Heart right ventricle (tissue), 16 donors: ENCODE data around the gene RPL27A. TPM values are rescaled to one million over a fixed set of nuclear protein-coding genes. Genes with fewer than 3 reads are reported as not detected.
A peak's percentile ranks its signal among the peaks of the same experiment; 100 is the strongest.

Experiments
- ATAC-seq, 8 donors: fragments of 200-7000 bp; cut with Tn5 transposase; one replicate each; pipeline ENCODE4 v1.9.1; 2020; ENCODE audit warnings: mild to moderate bottlenecking in 8 of 8, moderate library complexity in 8 of 8, moderate number of reproducible peaks in 1 of 8
- DNase-seq, 2 donors: peaks; one replicate each; pipeline ENCODE4 v3.0.0-alpha.2; 2020
- H3K27ac ChIP-seq, 10 donors: fragments of 200-600 bp; sonication (generic) in 2 of 10; one replicate each; pipeline versions ENCODE4 v1.5.0 to v1.8.0; 2020 to 2022; ENCODE audit warnings: mild to moderate bottlenecking in 3 of 10
- H3K27me3 ChIP-seq, 7 donors: fragments of 200-600 bp; one replicate each; pipeline ENCODE4 v1.8.0; 2021 to 2022; ENCODE audit warnings: mild to moderate bottlenecking in 2 of 7
- H3K36me3 ChIP-seq, 9 donors: fragments of 200-600 bp; sonication (generic) in 1 of 9; one replicate each; pipeline versions ENCODE4 v1.5.0 to v1.8.0; 2020 to 2022; ENCODE audit warnings: mild to moderate bottlenecking in 2 of 9
- H3K4me1 ChIP-seq, 9 donors: fragments of 200-600 bp; sonication (generic) in 1 of 9; one replicate each; pipeline versions ENCODE4 v1.5.0 to v1.8.0; 2020 to 2022; ENCODE audit warnings: mild to moderate bottlenecking in 4 of 9
- H3K4me3 ChIP-seq, 10 donors: fragments of 200-600 bp; sonication (generic) in 2 of 10; one replicate each; pipeline versions ENCODE4 v1.5.0 to v1.8.0; 2020 to 2022; ENCODE audit warnings: mild to moderate bottlenecking in 7 of 10, moderate library complexity in 2 of 10
- H3K9me3 ChIP-seq, 11 donors: fragments of 200-600 bp in 10 of 11; sonication (generic) in 2 of 11; one replicate each; pipeline versions ENCODE4 v1.5.0 to v1.8.0; 2013 to 2022; ENCODE audit warnings: mild to moderate bottlenecking in 2 of 11, control low read depth in 1 of 11, moderate library complexity in 1 of 11
- CTCF ChIP-seq, 9 donors: fragments of 200-600 bp; sonication (generic) in 2 of 9; IDR thresholded peaks; one replicate each; pipeline versions ENCODE4 v1.5.0 to v1.8.0; 2021 to 2022; ENCODE audit warnings: antibody characterized with exemption in 9 of 9, mild to moderate bottlenecking in 5 of 9, moderate library complexity in 1 of 9
- WGBS, 2 donors: extraction: QIAGEN DNeasy Blood & Tissue Kit; methylation state at CpG; one replicate each; pipeline ENCODE4 v1.1.7; 2013; ENCODE audit warnings: inconsistent platforms in 1 of 2; 5-methylcytosine and 5-hydroxymethylcytosine counted together
- intact Hi-C, 10 donors: fragments of 100-400 bp; cut with DNase I; formaldehyde crosslinking; loops; one replicate each; pipeline versions ENCODE4 v1.11.1 to v1.14.2; 2022
- polyA plus RNA-seq, 2 donors: library from polyadenylated mRNA; stranded (reverse); fragments of 200-250 nt; gene quantifications; one replicate each; pipeline ENCODE4 v1.2.3, GENCODE V29; 2013
- total RNA-seq, 10 donors: library from RNA; stranded (reverse); fragmentation: NEBNext Ultra II Directional in 3 of 10; extraction: Animal tissue kit (Norgen Biotek cat#: 25700) in 3 of 10; gene quantifications; one replicate each; pipeline versions ENCODE4 v1.2.1 to v1.2.4, GENCODE V29; 2021 to 2023
- donor health status: Arrhythmogenic right ventricular cardiomyopathy.
- donor health status: ischemic (EF 13 %, LVEDD 7.1; RV severe dilation, severe dysfunction).
- donor health status: healthy with polysubstance abuse.
- donor health status: DM: no; HTN: yes; CAD: no.
- donor health status: DM: no; HTN: no; CAD: no.
- donor health status: ischemic (EF 25% LVEDD 6.9; RV normal size, moderate dysfunction).
- donor health status: ischemic (EF 25% LVEDD 5.7; RV mildly dilated, moderate dysfunction).
- donor health status: healthy.
- donor health status: DM: yes; HTN: yes; CAD: no.
- donor health status: Ischemic cardiomyopathy.
- donor health status: ischemic (EF 35%, LVEDD 5.7; RV mildly dilated, moderate dysfunction).
- donor health status: nonischemic (EF 11% LVEDD 7.7; RV severe dilation, severe dysfunction).
- donor health status: DM: yes; HTN: yes; CAD: no.
- donor health status: PGD.
- donor health status: ischemic (EF 29% LVEDD 5.4; RV normal size, mild dysfunction).
- donor health status: nonischemic (EF 23%, LVEDD 6.1; RV moderate dilation, normal function).

The RPL27A gene
- total and polyA plus RNA-seq, 12 donors: 317 to 2,131 (median 429) TPM

DNA sequence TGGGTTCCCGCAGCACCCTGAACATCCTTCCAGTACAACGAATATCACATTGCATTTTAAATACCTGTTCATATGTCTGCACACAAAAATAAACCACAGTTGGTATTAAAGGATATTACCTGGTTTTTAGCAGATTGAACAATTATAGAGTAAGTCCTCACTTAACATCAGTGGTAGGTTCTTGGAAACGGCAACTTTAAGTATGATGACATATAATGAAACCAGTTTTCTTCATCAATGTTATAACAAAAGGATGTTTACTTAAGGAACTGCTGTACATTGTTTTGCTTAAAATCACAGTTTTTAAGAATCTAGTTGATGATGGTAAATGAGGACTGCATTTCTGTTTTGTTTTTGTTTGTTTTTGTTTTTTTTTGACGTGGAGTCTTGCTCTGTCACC is 28.1 kb upstream of the RPL27A start:
- no peak overlapping the region for H3K4me3 ChIP-seq
- H3K4me1 ChIP-seq: peaks cover 0 to 3% (median 0%) of the 10 kb centered on the region in 9 donors
- H3K36me3 ChIP-seq: peaks cover 0 to 26% (median 0%) of the 10 kb centered on the region in 9 donors
- no peak for ATAC-seq
- DNase-seq: no peak
- intact Hi-C loops: no loop called here
- no peak overlapping the region for H3K27ac ChIP-seq
- H3K27me3 ChIP-seq: no peaks in the 10 kb centered on the region
- 66 to 83% methylated on average over 4 of the region's 4 CpGs for WGBS, 2 donors
- no peak for TF ChIP-seq CTCF (IDR thresholded peaks at IDR 0.05)
- H3K9me3 ChIP-seq: no peaks in the 10 kb centered on the region

DNA sequence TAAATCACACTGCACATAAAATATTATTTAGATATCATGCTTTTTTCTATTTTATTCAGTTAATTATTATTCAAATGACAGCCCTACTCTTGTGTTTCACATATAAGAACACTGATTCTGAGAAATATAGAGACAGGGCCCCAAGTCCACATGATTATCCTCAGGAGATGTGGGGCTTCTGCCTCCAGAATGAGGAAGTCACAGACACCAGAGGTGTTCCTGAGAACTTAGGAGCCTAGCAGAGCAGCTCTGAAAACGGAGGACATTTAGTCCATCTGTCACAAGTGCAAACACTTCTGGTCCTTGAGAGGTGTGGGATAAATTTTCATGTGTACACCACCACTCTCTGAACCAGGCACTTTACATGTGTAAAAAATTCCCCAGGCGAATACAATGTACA is 26.3 kb upstream of the RPL27A start:
- Histone ChIP-seq H3K9me3 (no peaks in the 10 kb centered on the region), H3K27ac (no peak overlapping the region), H3K27me3 (no peaks in the 10 kb centered on the region), H3K36me3 (peaks cover 0 to 12% (median 0%) of the 10 kb centered on the region in 9 donors), H3K4me1 (peaks cover 0 to 3% (median 0%) of the 10 kb centered on the region in 9 donors), H3K4me3 (no peak overlapping the region)
- TF ChIP-seq CTCF (IDR thresholded peaks at IDR 0.05): no peak
- ATAC-seq (no peak), DNase-seq (no peak)
- 88 to 93% methylated on average over 2 of the region's 2 CpGs for WGBS, 2 donors
- intact Hi-C loops: no loop called here

DNA sequence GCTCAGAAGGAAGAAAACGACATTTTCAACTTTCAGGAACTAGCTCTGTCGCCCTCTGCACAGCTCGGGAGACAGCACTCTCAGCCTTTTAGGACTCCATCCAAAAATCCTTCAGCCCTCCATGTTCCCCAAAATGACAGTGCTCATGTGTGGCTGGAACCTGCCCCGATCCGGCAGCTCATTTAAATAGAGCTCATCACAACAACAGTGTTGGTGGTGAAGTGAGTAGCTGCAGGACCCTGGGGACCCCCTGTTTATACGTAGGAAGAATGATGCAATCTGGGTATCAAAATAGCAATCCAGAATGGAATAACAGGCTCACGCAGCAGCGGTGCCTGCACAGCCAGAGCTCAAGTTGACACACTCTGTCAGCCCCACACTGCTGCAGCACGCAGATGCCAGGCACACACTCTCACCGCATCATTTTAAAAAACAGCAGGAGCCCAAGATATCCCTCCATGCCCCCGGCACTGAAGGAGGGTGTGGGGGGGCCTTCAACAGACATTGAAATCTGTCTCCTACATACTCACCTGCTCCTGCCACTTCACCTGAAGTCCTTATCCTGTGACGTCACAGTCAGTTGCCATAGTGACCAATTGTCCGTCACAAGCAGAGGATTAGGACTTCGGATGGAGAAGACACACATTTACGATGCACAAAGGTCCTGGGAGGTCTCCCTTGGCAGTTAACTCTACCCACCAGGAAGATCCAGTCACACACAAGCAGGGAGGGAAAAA is 24.1 kb upstream of the RPL27A start:
- DNase-seq (peak in 1 of 2 donors; percentile 11), ATAC-seq (peak in 7 of 8 donors; percentile 35 to 61 (median 55))
- H3K27ac ChIP-seq: no peak overlapping the region
- peaks cover 0 to 3% (median 0%) of the 10 kb centered on the region in 9 donors for H3K4me1 ChIP-seq
- WGBS, 2 donors: 59 to 61% methylated on average over 15 of the region's 15 CpGs
- intact Hi-C loops: no loop called here
- H3K4me3 ChIP-seq: peak overlapping the region in 2 of 10 donors; percentile 28 to 29
- H3K27me3 ChIP-seq: no peaks in the 10 kb centered on the region
- no peak for TF ChIP-seq CTCF (IDR thresholded peaks at IDR 0.05)
- H3K36me3 ChIP-seq: peaks cover 0 to 12% (median 0%) of the 10 kb centered on the region in 9 donors
- no peaks in the 10 kb centered on the region for H3K9me3 ChIP-seq

- Histone ChIP-seq H3K27ac (no peak overlapping the region), H3K27me3 (no peaks in the 10 kb centered on the region), H3K9me3 (no peaks in the 10 kb centered on the region), H3K4me1 (peaks cover 0 to 3% (median 0%) of the 10 kb centered on the region in 9 donors), H3K4me3 (no peak overlapping the region), H3K36me3 (peaks cover 0 to 21% (median 0%) of the 10 kb centered on the region in 9 donors)
- ATAC-seq (no peak), DNase-seq (no peak)
- intact Hi-C loops: no loop called here
- no peak for TF ChIP-seq CTCF (IDR thresholded peaks at IDR 0.05)
- WGBS, 2 donors: 86 to 89% methylated on average over 6 of the region's 6 CpGs
Observed at GRCh38 chr11:8661001-8661795, 21.4 kb upstream of the RPL27A start.
